RPMI7951 (cell line): ENCODE results near the gene PAN3. TPM values are rescaled to one million over a fixed set of nuclear protein-coding genes. Genes with fewer than 3 reads are reported as not detected.

Source experiments
- DNase-seq: peaks from one replicate; pipeline ENCODE4 v3.0.0-alpha.2; 2012; ENCODE audit warnings: low read depth
- total RNA-seq: library from RNA; depleted of rRNA; stranded (reverse); fragments of >200 nt; shearing (Covaris generic); gene quantifications from 2 replicates; pipeline ENCODE4 v1.2.3, GENCODE V29; 2014; rRNA removed

Gene PAN3
- total RNA-seq, 1 experiment from 2014 or later: 10.9 TPM

GRCh38 chr13:28337166-28338005 lies 199.0 kb downstream of the PAN3 start:
- DNase-seq: peak; percentile 50

GRCh38 chr13:28338006-28338574 lies 199.7 kb downstream of the PAN3 start:
- DNase-seq: no peak

- DNase-seq: no peak
Measured at GRCh38 chr13:28338742-28339141, 200.4 kb downstream of the PAN3 start.

GRCh38 chr13:28339419-28339818 lies 201.1 kb downstream of the PAN3 start:
- DNase-seq: no peak

- DNase-seq: peak; percentile 23
Measured at GRCh38 chr13:28340272-28340793, 202.0 kb downstream of the PAN3 start.

DNA sequence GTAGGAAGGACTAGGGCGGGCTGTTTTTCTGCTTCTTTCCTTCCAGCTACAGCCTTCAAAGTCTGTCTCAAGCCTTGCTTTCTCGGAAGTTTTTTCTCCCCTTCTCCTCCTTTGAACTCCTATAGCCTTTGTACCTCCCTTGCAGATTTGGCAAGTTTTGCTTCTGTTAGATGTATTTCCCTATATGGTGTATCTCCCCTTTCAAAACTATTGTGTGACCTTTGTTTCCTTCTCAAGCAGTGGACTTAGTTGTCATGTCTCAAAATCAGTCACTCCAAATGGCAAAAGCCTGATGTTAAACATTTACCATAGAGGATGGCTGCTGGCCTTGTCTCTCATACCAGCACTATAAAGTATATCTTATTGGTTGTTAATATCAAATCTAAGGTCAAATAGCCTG lies 203.9 kb downstream of the PAN3 start:
- no peak for DNase-seq

DNA sequence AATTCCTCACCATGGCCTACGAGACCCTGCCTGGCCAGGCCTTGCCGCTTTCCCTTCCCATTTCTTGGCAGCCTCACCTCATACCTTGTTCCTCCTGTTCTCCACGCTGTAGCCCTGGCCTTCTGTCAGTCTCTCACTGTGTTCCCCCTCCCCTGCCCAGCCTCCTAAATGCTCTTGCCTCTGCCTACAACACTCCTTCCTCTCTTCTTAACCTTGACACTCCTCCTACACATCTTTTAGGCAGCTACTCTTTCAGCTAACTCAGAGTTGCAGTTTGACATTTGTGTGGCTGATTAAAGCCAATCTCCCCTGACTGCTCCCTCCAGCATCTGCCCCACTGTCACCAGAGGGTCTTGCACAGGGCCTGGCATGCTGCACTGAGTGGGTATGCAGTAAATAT lies 205.8 kb downstream of the PAN3 start:
- no peak for DNase-seq

Other genes starting within 250 kb of the PAN3 start
- not detected in 2 replicates for gene PDX1, start 218.5 kb upstream of the PAN3 start, total RNA-seq
- not detected in 2 replicates for gene CDX2, start 169.2 kb upstream of the PAN3 start, total RNA-seq
- gene URAD, start 149.9 kb upstream of the PAN3 start, total RNA-seq: not detected in 2 replicates
- gene FLT3, start 38.0 kb upstream of the PAN3 start, total RNA-seq: not detected in 2 replicates